Activated effector memory CD4-positive, alpha-beta T cell treated with anti-CD3 and anti-CD28 coated beads, Interleukin-2, amount 50 U/mL, for 16 hours (primary cell): Measurements from ENCODE around the gene KIF26B.
"Not testable (repeated sequence)": the region's sequence is repeated elsewhere in the genome, so short reads cannot be mapped to it uniquely, and the experiment has no call there.

ENCODE experiments used
- DNase-seq: peaks from one replicate; pipeline ENCODE4 v3.0.0-alpha.2; 2020

Gene KIF26B

DNA sequence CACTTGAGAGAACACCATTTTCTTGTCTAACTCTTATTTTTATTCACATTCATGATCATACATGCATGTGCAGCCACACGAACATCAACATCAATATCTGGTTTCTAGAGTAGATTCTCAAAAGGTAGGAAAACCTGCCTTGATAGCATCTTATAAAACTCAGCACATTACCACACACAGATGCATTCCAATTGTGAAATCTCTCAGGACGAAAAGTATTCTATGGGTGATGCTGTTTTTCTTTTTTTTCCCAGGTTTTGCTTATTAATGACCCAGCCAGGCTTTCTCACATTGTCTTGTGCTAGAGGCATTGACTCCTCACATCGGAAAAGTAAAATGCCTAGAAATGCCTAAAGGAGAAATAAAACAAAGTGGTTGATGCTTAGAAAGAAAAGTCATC is 562.8 kb downstream of the KIF26B start:
- DNase-seq = no peak

DNA sequence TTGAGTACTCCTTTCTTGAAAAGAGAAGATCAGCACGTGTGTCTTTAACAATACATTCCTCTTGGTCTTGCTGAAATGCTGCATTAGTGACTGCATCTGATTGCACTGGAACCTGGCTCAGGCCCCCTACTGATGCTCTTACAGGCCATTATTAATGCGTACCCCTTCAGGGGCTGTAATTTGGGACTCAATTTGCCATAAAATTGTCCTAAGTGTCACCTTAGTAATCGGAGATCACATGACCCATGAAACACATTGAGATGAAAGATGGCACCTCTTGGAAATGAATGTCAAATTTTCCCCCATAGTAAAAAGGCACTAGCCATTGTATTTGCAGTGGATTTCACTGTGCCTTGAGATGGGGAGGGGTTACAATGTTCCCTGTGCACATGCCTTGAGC is 563.3 kb downstream of the KIF26B start:
- no peak for DNase-seq

DNA sequence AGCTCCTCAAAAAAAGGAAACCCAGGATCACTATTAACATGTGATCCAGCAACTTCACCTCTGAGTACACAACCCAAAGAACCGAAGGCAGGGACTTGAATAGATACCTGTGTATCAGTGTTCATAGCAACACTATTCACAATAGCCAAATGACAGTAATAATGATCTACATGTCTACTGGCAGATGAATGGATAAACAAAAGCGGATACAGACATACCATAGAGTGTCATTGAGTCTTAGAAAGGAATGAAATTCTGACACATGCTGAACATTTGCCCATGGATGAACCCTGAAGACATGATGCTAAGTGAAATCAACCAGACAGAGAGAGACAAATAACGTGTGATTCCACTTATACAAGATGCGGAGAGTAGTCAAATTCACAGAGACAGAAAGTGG is 564.2 kb downstream of the KIF26B start:
- no peak for DNase-seq

DNA sequence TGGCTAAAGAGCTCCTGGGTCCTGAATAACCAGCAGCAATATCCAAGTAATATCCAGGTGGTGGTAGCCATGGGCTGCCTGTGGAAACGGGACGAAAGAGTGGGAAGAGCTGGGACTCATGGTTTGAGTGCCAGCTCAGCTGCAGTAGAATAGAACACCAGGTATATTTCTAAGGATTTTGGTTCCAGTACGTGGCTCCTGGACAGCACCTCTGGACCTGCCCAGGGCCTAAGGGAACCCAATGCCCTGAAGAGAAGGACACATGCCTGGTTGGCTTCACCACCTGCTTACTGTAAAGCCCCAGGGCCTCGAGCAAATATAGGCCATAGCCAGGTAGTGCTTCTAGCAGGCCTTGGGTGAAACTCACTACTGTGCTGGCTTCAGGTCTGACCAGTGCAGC is 566.7 kb downstream of the KIF26B start:
- DNase-seq = no peak

DNA sequence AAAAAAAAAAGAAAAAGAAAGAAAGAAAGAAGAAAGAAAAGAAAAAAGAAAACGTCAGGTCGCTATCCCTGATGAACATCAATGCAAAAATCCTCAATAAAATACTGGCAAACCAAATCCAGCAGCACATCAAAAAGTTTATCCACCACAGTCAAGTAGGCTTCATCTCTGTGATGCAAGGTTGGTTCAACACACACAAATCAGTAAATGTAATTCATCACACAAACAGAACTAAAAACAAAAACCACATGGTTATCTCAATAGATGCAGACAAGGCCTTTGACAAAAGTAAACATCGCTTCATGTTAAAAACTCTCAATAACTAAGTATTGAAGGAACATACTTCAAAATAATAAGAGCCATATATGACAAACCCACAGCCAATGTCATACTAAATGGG is 573.2 kb downstream of the KIF26B start:
- DNase-seq = not testable (repeated sequence)

DNA sequence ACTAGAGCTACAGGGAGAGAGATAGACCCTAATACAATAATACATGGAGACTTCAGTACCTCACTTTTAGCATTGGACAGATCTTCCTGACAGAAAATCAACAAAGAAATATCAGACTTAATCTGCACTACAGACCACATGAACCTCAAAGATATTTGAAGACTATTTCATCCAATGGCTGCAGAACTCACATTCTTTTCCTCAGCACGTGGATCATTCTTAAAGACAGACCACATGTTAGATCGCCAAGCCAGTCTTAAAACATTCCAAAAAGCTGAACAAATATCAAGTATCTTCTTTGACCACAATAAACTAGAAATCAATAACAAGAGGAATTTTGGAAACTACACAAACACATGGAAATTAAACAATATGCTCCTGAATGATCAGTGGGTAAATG is 576.0 kb downstream of the KIF26B start:
- DNase-seq = no peak

DNA sequence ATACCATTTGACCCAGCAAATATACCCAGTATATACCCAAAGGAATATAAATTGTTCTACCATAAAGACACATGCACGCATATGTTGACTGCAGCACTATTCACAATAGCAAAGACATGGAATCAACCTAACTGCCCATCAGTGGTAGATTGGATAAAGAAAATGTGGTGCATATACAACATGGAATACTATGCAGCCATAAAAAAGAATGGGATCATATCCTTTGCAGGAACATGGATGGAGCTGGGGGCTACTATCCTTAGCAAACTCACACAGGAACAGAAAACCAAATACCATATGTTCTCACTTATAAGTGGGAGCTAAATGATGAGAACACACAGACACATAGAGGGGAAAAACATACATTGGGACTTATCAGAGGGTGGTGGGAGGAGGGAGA is 585.6 kb downstream of the KIF26B start:
- not testable (repeated sequence) for DNase-seq

DNA sequence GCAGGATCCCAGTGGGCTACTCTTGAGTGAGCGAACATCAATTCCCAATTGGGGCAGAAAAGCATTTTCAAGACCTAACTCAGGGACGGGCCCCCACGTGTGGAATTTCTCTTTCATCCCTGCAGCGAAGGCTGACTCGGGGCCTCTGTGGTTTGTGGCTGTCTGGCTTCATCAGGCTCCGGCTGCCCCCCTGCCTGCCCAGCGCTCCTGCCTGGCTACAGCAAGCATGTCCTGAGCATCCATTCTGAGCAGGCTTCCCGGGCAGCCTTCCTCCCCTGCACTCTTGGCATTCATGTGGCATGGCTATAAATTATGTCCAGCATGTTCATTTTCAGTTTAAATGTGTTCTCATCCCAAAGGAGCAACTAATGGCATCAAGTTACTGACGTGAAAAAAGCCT is 588.1 kb downstream of the KIF26B start:
- DNase-seq = no peak

DNA sequence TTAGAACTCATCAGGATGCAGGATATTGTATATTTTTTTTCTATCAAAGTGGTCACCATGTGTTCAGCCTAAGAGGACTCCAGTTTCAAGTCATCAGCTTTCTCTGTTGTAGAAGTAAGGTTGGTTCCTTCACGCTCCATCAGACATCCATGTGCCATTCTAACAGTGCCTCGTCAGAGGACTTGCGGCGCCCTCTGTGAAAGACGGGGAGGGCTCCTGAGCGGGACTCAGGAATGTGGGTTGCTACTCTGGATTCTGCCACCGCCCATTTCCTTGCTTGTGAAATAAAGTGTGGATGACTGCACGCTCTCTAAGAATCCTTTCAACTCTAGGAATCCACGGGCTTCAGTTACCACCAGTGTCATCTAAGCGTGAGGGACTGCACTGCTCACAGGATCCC is 593.5 kb downstream of the KIF26B start:
- no peak for DNase-seq

DNA sequence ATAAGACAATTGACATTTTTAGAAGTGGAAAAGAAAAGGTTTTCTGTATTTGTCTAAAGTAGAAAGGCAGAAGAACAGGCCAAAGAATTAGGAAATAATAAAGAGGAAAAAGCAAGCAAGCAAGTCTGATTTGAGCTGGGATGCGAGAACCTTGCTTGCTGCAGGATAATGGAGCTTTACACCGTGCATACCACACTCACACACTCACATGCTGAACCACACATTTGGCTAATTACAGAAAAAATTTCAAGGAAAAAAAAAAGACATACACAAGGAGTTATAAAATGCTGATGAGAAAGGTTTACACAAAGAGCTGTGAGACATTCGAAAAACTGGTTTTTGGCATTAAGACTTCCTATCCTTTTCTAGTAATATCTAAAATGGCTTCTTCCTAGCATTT is 593.9 kb downstream of the KIF26B start:
- no peak for DNase-seq

DNA sequence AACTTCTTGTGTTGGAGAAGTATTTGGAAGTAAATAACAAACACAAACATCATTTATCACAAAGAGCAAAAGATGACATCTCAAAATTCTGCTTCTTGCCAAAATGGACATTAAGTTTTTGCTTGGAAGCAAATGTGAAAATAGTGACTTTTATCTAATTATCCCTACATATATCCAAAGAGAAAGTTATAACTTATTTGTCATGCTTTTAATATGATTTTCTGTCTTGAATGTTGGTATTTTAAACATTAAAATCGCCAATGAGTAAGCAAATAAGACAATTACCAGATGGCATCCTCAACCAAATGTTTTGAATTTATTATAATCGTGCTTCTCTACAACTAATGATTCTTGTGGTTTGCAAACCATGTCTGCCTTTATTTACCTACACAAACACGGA is 594.3 kb downstream of the KIF26B start:
- no peak for DNase-seq

DNA sequence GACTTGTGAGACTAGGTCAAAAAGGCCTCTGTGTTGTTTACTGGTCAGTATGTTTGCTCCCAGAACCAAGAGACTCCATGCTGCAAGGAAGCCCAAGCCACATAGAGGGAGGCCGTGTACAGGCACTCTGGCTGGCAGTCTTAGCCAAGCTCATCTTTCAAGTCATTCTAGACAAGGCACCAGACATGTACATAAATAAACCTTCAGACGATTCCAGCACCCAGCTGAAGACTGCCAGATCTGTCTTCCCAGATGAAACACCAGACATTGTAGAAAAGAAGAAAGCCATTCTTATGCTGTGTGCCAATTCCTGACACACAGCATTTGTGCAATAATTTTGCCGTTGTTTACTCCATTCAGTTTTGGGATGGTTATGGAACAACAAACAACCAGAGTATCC is 595.5 kb downstream of the KIF26B start:
- no peak for DNase-seq

DNA sequence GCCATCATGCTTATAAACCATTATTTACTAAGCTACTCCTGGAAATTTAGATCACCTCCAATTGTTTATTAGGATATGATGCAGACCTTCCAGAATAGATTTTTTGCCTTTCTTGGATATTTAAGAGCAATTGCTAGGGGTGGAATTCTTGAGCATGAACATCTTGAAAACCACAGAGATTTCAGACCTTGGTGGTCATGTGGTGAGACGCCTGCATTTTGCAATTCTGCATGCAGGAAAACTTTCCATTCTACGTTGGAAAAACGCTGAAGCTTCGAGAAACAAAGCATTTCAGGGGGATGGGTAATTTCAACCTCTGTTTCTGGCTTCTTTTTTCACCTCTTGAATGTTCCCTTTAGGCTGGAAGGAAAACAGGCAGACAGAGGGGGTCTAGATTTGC is 596.3 kb downstream of the KIF26B start:
- no peak for DNase-seq

DNA sequence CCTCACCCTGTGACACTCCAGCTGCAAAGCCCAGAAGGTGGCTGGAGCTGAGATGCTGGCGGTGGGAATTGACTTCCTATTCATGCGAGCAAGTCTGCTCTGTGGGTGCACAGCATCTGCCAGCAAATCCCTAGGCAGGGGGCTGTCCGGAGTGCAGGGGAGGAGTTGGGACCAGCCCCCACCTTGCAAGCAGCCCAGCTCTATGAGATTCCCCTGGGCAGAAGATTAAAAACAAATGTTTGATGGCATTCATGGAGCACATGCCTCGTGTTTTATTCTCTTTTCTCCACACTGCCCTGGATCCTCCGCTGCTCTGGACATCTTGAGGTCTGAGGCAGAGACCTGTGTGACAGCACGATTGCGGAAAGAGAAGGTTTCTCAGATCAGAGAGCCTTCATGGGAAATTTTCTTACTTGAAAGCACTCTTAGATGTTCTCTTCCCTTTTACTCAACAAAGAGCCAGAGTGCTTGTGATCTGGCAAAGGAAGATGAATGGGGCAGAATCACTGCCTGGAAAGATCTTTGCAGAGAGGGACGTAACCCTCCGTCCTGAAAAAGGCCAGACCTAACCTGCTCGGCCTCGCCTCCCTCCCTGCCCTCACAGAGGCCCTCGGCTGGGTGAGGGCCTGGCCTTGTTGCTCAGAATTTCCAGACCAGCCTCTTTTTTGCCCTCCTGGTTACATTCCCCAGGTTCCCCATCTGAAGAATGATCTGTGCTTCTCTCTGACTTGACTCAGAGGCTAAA is 597.1 kb downstream of the KIF26B start:
- DNase-seq = no peak

DNA sequence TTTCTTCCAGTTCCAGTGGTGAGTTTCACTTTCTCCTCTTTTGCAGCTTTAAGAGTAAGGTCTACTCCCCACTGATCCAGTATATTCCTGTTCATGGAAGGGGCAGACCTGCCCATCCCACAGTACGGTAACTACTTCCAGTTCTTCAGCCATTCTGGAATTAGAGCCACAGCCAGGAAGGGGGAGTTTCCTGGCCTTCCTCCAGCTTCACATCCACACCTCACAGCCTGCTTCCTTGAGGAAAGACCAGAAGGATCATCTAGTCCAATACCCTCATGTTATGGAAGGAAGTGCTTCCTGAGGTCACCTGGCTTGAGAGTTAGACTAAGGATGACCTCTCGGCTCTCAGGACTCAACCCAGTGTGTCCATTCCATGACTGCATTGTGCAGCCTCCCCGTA is 597.8 kb downstream of the KIF26B start:
- no peak for DNase-seq

DNA sequence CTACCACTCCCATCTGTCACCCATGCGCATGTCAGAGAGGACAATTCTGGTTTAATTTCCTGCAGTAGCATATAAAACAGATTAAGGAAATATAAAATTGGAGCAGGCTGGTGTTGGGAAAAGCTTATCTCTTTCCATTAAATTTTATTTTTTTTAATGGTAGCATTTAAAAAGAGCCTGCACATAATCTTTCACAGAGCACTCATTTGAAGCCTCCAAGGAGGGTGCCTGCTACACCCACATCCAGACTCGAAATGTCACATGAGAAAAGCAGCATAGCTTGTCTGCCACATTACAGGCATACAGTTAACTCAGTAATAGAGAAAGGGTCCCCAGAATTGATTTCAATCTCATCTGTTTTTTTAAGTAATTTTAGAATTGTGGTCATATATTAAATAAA is 599.0 kb downstream of the KIF26B start:
- no peak for DNase-seq

DNA sequence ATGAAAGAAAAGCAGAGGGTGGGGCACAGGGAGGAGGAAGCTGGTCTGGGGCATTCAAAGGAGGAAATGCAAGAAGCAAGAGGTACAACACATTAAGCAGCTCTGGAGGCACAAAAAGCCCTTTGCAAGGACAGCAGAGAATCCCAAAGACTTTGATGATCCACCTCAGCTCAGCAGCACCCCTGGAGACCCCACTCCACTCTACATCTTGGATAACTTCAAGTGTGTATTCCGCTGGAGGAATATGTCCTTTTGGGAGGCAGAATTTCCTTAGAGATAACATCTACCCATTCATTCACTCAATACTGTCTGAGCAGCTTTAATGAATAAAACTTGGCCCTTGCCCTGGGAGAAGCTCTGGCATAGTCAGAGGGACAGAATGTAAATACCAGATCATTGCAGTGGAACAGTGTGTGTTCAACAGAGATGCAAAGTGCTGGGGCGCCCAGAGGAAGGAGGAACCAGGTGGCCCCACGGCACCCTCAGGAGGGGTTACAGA is 599.7 kb downstream of the KIF26B start:
- DNase-seq = no peak
